Tibial nerve (tissue), 3 donors: Measurements from ENCODE around the gene ANKRD39.

ENCODE experiments used
- CTCF ChIP-seq, 5 experiments: fragments of 200-600 bp in 3 of 5; fragments of 450-650 bp in 2 of 5; sonication (generic) in 3 of 5; IDR thresholded peaks; one replicate each; pipeline ENCODE4 v1.5.1; 2016 to 2019; ENCODE audit warnings: antibody characterized with exemption in 5 of 5, mild to moderate bottlenecking in 3 of 5, moderate library complexity in 2 of 5
- POLR2A ChIP-seq, 2 donors: fragments of 450-650 bp; IDR thresholded peaks; one replicate each; pipeline ENCODE4 v1.6.1; 2017; ENCODE audit warnings: antibody characterized with exemption in 2 of 2, mild to moderate bottlenecking in 2 of 2, moderate library complexity in 2 of 2

GRCh38 chr2:96824079-96824870 is 33.5 kb downstream of the ANKRD39 start:
- TF ChIP-seq POLR2A (IDR thresholded peaks at IDR 0.05) (no peak), CTCF (IDR thresholded peaks at IDR 0.05) (no peak)
